ENCODE results near the gene UMOD.

DNA sequence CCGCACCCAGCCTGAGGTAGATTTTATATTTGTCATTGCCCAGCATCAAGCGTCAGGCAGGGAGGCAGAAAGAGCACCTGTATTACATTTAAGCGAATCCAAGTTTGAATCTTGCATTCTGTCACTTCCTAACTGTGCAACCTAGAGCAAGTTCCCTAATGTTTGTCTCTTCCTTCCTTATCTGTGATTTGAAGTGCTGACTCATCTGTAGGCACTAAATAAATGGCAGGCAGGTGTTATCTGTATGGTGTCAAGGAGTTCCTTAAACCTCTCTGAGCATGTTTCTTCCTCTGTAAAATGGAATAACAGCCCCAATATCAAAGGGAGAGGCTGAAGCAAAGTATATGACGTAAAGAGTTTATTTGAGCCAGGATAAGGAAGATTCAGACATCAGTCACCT is 49.5 kb downstream of the UMOD start:
- TF ChIP-seq ZNF8 (CRISPR knock-in tag; IDR thresholded peaks at IDR 0.05) (no peak), ZNF565 (CRISPR knock-in tag; conservative IDR thresholded peaks at IDR 0.05; ENCODE audit: low read depth) (no peak), ZFP3 (CRISPR knock-in tag; IDR thresholded peaks at IDR 0.05) (no peak), PPARA (CRISPR knock-in tag; IDR thresholded peaks at IDR 0.05; ENCODE audit: borderline replicate concordance) (no peak), BACH2 (CRISPR knock-in tag; IDR thresholded peaks at IDR 0.05; ENCODE audit: borderline replicate concordance) (no peak)
- TF ChIP-seq, protein P1, sequence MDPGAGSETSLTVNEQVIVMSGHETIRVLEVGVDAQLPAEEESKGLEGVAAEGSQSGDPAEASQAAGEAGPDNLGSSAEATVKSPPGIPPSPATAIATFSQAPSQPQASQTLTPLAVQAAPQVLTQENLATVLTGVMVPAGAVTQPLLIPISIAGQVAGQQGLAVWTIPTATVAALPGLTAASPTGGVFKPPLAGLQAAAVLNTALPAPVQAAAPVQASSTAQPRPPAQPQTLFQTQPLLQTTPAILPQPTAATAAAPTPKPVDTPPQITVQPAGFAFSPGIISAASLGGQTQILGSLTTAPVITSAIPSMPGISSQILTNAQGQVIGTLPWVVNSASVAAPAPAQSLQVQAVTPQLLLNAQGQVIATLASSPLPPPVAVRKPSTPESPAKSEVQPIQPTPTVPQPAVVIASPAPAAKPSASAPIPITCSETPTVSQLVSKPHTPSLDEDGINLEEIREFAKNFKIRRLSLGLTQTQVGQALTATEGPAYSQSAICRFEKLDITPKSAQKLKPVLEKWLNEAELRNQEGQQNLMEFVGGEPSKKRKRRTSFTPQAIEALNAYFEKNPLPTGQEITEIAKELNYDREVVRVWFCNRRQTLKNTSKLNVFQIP (CRISPR knock-in tag; IDR thresholded peaks at IDR 0.05; ENCODE audit: borderline replicate concordance, low read depth), result no peak
